SKM-1 treated with dmso at 0.1 percent for 144 hours (cell line): ENCODE results near the gene PMIS2.

Source experiments
- DNase-seq: peaks from one replicate; lab custom pipeline; 2025; ENCODE audit not compliant: unreplicated experiment; lab: John Stamatoyannopoulos, UW

PMIS2 gene

GRCh38 chr19:35623327-35624010 lies 37.5 kb downstream of the PMIS2 start:
- DNase-seq: no peak

- DNase-seq: no peak
Observed at GRCh38 chr19:35628264-35628564, 42.2 kb downstream of the PMIS2 start.

- DNase-seq: peak; percentile 98
Observed at GRCh38 chr19:35628565-35629331, 42.8 kb downstream of the PMIS2 start, which contains the start of gene RBM42. Gene RBM42 (plus strand): TSS chr19:35629036. CDS start chr19:35629154, 118 bp downstream.

GRCh38 chr19:35629332-35629633 lies 43.3 kb downstream of the PMIS2 start:
- DNase-seq: no peak

GRCh38 chr19:35633727-35634440 lies 47.9 kb downstream of the PMIS2 start:
- no peak for DNase-seq

GRCh38 chr19:35636651-35637050 lies 50.7 kb downstream of the PMIS2 start:
- no peak for DNase-seq
